Fibroblast of skin of scalp (primary cell): Measurements from ENCODE around the gene MDFIC2. TPM values are rescaled to one million over a fixed set of nuclear protein-coding genes. Genes with fewer than 3 reads are reported as not detected.
A peak's percentile ranks its signal among the peaks of the same experiment; 100 is the strongest.
"Not testable (repeated sequence)": the region's sequence is repeated elsewhere in the genome, so short reads cannot be mapped to it uniquely, and the experiment has no call there.

Experiments
- DNase-seq: peaks from one replicate; pipeline ENCODE4 v3.0.0-alpha.2; 2013
- polyA plus RNA-seq, 2 experiments: library from polyadenylated mRNA; unstranded; fragments of 120-200 nt; gene quantifications; one replicate each; pipeline ENCODE4 v1.2.1, GENCODE V29; 2013; ENCODE audit not compliant: insufficient read length in 2 of 2

MDFIC2 gene
- not detected for polyA plus RNA-seq (2013, experiment 1 of 2; ENCODE audit: insufficient read length)
- not detected for polyA plus RNA-seq (2013, experiment 2 of 2; ENCODE audit: insufficient read length)

DNA sequence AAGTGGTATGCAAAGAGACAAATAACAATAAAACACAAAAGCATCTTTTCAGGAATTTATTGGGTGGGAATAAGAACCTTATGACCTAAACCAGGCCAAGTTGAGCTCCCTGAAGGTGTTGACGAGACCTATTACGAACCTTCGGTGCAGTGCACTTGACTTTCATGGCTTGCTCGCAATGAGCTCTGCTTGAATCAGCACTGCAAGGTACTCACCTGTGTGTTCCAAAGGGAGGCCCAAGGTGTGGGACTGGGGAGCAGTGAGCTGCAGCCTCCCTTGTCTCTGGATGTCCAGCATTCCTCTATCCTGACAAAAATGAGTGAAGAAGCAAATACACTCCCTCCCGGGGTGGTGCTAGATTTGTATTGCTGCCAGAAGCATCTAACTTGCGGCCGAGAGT lies at the start of gene MDFIC2:
Gene MDFIC2, minus strand, starts transcription at position 303 of the 400 bp plus-strand sequence. CDS start 665 bp downstream, outside the sequence.
- DNase-seq = no peak

DNA sequence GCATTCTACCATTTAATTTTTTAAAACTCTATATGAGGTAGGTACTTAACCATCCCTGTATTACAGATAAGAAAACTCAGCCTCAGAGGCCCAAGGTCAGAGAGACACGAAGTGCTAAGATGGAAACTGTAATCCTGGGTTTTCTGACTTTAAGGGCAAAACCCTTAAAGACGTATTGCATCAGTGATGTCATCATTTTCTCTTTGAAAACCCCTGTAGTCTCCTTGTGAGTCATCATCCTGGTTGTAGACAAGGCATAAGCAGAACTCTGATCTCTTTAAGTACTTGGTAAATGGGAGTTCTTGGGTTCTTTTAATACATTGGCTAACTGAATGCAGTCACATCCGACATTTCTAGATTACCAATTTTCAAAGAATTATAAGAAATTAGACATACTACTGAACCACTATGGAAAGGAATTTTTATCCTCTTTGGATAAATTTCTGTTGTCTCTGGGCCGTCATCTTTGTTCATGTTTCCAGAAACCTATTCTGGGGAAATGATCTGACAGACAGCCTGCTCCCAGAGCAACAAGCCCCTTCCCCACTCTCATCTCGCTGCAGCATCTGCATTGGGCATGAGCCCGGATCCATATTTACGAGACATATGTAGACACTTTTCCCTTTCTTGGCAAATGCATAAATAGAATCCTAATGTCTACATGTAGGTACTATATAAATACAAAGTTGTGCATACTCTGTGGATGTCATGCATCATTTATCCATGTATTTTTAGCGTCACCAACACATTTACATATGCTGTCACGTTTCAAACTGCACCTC lies 48.7 kb upstream of the MDFIC2 start:
- peak; percentile 35 for DNase-seq

DNA sequence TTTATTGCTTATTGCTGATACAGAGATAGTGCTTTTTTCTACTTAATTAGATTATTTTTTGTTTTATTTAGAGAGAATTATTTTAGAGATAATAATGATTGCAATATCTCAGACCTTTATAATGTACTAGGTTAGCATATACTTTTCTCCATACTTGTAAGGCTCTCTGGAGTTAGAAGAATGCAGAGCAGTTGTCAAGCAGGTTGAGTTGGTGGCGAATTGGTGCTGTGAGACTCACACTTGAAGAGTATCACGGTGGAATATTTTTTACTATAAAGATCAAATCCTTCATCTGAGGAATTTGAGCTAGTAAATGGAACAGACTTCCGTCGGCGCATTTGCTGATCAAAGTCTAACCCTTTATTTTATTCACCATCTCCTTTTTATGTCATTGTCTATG lies 47.3 kb upstream of the MDFIC2 start:
- no peak for DNase-seq

DNA sequence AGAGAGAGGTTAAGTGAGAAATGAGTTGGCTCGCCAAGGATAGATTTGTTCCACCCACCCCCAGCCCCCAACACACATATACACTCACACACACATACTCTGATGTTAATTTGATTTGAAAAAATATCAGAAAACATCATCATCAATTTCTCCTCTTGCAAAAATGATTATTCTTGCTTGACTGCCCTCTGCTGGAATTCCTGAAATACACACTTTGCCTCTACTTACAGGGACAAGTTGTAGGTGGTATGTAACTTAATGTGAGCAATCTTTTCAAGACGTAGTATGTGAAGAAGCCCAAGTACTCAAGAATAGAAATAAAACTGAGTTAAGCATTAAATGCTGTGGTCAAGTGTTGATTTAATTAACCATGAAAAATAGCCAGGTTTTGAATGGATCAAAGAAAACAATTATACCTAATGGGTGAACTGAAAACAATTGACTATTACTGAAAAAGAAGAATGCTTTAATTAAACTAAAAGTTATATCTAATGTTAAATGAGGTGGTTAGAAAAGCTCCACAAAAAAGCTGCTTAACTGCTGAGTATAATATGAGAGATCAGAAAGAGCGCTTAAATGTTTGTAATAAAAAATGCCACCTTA lies 46.6 kb upstream of the MDFIC2 start:
- DNase-seq = peak; percentile 42

DNA sequence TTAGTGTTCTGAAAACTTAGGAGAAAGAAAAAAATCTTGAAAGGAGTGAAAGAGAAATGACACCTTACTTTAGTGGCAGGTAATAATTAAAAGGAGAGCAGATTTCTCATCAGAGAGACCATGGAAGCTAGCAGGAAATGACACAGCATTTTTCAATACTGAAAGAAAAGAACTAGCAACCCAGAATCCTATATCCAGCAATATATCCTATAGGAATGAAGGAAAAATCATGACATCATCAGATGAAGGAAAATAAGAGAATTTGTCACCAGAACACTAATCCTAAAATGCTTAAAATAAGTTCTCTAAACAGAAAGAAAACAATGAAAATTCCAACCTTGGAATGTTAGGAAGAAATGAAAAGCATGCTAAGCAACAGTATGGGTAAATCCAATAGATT lies 39.8 kb upstream of the MDFIC2 start:
- DNase-seq = no peak

DNA sequence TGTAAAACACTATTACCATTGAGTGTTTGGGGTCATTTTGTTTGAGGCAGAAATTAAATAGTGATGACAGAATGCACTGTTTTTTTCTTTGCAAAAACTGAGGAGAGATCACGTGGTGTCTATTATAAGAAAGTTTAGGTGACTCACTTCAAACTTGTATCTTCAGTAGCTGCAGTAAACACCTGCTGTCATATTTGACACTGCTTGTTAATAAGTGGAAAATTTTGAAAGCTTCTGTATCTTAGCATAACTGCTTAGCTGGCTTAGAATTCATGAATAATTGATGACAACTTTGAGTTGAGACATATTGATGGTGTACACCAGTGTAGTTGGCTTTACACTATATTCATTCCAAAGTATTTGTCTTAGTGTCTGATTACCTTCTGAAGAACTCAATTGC lies 29.7 kb upstream of the MDFIC2 start:
- no peak for DNase-seq

DNA sequence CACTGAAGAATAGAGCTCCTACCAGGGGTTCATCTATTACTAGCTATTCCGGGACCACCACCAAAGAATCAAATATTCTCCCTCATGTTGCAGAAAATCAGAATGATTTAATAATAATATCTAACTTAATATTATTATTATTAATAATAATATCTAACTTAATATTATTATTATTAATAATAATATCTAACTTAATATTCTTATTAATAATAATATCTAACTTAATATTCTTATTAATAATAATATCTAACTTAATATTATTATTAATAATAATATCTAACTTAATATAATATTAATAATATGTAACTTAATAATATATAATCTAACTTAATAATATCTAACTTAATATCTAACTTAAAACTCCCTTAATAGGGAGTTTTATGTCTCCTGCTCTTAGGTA lies 24.4 kb upstream of the MDFIC2 start:
- not testable (repeated sequence) for DNase-seq

DNA sequence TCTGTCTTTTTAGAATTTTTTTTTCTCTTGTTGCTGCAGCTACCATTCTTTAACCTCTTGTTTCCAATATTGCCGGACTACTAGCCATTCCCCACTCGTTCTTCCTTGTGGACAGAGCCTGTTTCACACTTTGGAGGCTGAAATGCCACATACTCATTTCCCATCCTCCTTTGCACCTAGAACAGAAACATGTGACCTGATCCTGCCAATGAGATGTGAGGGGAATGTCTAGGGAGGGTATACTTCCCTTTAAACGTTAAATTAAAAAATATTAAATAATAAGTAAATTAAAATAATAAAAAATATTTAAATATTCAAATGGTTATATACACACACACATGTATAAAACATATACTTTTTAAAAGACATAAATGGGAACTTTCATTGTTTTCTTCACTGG lies 20.6 kb upstream of the MDFIC2 start:
- DNase-seq = no peak

DNA sequence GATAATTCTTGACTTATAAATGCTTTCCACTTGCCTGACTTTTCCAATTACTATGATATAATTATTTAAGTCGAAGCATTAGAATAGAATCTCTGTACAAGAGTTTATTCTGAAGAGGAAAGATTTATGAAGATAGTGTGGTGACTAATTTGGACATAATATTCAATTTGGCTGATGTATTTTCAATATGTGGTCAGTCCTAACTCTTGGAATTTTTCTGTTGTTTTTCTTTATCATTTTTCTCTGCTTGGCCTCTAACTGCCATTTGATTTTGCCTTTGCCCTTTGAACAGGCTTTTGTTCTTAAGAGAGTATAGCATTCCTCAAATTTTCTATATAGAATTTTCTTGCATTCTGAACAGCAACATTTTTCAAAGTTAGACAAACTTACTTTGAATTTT lies 2.6 kb upstream of the MDFIC2 start:
- peak; percentile 24 for DNase-seq

DNA sequence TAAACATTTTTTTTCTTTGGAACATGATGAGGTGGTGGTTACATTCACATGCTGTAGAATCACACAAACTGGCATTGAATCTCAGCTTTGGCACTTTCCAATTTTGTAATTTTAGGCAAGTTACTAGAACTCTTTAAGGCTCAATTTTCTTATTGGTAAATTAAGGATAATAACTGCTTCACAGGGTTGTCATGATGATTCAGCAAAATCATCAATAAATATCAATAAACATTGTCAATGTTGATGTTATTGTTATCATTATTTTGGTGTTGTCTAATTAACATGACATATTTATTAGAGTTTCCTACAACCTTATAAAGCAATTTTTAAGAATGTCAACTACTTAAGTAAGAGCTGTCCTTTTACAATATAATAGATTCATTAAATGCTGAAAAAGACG lies 1.6 kb downstream of the MDFIC2 start:
- DNase-seq = no peak

DNA sequence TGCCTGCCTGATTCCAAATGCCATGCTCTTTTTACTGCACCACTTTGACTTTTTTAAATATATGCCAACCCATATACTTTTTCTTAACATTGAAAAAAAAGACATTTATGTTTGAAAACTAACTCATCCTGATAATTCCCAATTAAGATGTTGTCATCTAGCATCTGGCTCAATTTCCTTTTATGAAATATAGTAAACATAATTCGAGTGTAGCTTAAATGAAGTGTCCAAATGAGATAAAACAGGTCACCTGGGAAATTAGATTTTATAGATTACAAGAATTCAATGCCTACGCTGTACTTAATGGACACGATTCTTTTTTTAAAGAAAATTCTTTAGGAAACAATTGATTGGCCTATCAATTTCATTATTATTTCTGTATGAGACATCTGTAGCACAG lies 2.8 kb downstream of the MDFIC2 start:
- no peak for DNase-seq

DNA sequence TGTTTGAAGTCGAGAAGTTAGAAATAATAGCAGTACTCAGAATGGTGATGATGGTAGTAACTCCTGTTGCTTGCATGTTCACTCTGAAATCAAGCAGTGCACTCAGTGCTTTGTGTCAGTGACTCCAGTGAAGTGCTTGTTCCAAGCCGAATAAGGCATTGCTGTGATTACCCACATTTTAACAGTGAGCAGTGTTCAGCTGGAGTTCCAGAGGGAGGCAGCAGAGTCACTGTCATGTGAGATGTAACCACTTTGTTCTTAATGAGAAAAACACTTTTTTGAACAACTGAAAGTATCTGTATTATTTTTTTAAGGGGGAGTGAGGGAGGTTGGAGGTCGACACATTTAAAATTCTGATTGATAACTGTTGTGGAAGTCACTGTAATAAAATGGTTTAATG lies 3.7 kb downstream of the MDFIC2 start:
- peak; percentile 21 for DNase-seq

DNA sequence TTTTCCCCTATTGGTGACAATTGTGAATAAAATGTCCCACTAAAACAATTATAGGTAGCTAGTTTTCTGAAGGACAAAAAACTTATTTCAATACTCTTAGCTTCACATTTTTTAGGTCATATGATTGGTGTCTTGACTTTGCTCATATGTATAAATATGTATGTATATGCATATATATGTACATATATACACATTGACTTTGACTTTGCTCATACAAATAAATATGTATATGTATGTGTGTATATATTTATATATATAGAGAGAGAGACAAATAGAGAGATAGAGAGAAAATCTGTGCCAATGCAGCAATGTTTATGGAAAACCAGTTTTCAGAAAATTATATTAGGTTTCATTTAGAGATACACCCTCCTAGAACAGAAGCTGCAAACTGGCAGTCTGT lies 5.7 kb downstream of the MDFIC2 start:
- no peak for DNase-seq

DNA sequence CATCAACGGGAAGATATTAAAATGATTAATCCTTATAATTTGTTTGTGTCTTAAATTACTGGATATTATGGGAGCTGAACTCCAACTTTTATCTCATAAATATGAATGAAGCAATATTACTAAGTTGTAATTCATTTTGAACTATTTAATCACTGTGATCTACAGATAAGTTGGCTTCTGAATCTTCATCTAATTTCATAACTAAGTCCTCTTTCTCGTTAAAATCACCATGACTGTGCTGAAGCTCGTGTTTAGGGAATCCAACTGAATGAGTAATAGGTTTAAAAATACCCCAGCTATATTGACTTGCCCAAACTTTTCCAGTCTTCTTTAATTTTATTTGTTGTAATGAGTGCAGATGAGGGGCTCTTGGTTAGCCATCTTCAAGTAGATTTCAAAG lies 14.1 kb downstream of the MDFIC2 start:
- DNase-seq = no peak

DNA sequence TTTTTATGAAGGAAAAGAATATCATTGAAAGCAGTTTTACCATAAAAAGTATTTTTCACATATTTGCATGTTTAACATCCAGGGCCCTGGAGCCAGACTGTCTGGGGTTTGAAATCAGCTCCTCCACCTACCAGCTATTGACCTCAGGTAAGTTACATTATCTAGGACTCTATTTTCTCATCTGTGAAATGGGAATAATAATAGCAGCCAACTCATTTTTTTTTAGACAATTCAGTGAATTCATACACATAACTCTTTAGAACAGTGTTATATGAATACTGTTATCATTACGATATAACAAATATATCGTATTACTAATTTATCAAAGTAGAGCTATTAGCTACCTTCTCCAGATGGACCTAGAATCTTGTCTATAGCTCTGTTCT lies 21.3 kb downstream of the MDFIC2 start:
- DNase-seq = no peak

DNA sequence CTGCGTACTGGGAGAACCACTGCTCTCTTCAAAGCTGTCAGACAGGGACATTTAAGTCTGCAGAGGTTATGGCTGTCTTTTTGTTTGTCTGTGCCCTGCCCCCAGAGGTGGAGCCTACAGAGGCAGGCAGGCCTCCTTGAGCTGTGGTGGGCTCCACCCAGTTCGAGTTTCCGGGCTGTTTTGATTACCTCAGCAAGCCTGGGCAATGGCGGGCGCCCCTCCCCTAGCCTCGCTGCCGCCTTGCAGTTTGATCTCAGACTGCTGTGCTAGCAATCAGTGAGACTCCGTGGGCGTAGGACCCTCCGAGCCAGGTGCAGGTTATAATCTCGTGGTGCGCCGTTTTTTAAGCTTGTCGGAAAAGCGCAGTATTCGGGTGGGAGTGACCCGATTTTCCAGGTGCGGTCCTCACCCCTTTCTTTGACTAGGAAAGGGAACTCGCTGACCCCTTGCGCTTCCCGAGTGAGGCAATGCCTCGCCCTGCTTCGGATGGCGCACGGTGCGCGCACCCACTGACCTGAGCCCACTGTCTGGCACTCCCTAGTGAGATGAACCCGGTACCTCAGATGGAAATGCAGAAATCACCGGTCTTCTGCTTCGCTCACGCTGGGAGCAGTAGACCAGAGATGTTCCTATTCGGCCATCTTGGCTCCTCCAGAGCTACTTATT lies 21.9 kb downstream of the MDFIC2 start:
- not testable (repeated sequence) for DNase-seq

DNA sequence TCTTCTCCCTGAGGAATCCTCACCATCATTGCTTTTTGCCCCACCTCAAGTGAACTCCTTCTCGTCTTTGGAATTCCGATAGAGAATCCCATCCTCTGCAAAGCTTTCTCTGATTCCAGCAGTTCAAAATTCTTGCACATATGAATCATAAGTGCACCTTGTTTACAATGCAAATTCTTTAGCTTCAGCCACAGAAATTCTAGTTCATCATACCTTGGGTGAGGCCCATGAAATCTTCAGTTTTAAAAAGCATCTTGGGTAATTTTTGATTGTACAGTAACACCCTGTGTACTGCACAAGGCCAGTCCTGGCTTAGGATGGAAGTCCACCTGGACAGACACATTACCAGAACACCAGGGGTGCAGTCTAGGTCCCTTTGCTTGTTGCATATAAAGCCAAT lies 30.8 kb downstream of the MDFIC2 start:
- peak; percentile 4 for DNase-seq

DNA sequence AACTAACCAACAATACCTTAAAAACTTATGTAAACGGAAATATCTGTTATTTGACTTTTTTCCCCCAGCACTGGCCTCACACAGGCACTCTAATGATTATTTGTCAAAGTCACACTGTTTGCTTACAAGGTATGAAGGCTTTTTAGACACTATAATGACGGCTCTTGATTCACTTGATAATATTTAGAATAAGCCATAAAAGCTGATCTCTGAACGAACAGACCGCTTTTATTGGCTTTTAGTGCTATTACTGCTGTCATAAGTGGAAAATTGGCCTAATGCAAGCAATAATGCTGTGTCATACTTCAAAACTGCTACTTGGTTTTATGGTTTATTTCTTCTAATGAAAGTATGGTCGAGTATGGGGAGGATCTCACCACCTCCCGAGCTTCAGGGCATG lies 35.1 kb downstream of the MDFIC2 start:
- DNase-seq = no peak

DNA sequence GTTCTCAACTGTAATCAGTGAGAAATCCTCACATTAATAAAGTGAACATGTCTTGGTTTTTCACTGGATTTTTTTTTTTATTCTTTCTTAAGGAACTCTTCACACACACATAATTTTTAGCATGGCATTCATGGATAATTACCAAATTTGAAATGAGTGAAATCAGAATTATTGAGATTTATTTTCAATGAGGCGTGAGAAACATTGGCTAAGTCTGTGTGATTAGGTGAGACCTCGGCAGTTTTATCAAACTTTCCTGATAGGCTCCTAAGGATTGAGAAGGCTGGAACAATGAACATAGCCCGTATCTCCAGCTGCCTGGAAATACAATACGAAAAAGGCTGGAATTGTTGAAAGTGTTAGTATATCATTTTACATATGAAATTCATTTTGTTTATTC lies 35.5 kb downstream of the MDFIC2 start:
- no peak for DNase-seq

DNA sequence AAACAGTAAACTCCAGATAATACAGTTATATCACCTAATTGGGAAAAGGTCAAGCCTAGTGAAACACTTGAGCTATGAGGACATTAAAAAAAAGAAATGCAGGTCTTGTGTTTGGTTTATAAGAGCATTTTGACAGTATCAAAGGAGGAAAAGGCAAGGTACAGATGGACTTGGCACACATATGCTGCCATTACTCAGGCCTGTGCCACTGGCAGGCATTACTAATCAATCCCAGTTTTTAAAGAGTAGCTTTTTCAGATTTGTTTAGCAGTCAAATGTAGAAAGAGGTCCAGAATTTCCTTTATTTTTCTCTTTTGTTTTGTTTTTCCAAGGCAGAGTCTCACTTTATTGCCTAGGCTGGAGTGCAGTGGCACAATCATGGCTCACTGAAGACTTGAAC lies 38.9 kb downstream of the MDFIC2 start:
- DNase-seq = no peak

DNA sequence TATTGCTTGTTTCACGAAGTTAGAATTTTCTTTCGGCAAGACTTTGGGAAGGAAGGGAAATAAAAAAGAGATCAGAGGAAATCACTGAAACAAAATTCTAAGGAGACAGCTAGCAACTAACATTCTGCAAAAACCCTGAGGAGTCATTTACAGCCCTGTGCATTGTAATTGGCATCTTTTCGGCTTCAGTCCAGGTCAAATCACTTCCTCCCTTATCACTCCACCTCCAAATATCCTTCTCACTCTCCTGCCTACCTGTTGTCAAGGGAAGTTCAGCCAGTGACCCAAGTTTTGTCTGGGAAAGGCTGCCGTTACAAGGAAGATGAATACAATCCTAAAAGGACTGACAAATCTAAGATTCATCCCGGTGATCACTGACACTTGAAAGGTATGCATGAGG lies 39.6 kb downstream of the MDFIC2 start:
- no peak for DNase-seq

DNA sequence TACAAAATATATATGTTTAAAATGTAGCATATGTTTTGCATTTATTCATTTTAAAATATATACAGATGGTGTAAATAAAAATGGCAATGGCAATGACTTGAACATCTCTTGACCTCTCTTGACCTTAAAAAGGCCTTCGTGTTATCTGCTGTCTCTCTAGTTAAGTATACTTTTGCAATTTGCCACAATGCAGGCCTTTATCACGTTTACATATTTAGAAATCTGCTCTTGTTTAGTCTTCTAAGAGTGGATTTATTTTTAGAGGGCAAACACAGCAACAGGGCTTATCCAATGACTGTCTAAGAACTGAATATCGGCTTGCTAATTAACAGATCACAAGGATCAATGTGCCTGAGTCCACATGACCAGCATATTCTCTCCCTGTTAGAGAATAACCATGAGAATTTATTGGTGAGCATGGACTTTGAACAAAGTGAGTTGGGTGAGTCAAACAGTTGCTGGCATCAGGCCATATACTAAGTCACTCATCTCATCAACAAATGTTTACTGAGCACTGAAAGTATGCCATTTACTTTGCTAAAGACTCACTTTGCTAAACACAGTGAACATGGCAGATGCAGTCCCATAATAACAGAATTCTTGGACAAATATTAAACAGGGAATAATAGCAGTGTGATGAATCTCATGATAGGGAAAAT lies 48.2 kb downstream of the MDFIC2 start:
- DNase-seq = peak; percentile 15

DNA sequence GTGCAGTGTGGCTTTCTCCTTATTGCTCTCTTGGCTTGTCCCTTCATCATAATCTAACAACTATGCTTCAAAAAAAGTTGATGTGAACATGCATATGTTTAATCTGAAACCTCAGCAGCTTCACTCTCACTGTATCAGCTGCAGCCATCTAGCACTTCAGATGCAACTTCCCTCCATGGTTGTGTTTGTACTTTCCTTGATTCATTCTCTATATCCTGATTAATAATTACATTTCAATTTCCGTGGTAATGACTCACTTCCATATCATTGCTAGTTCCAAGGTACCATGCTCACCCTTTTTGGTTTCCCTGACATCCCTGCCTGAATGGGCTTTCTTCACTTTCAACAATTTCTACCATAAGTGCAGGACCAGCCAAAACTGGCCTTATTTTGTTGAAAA lies 51.2 kb downstream of the MDFIC2 start:
- DNase-seq = no peak
